Neural cell (in vitro differentiated cells): Measurements from ENCODE around the gene IMMP2L. TPM values are rescaled to one million over a fixed set of nuclear protein-coding genes. Genes with fewer than 3 reads are reported as not detected.

Experiments
- H2AFZ ChIP-seq: fragments of 200-600, 300-800 bp; sonication (generic), shearing (Covaris generic); 2 replicates; pipeline ENCODE4 v1.6.0; 2014; ENCODE audit warnings: low read depth, mild to moderate bottlenecking, antibody characterized with exemption, low read length, moderate library complexity
- H3F3A ChIP-seq: fragments of 200-600 bp; shearing (Covaris generic); 2 replicates; pipeline ENCODE4 v1.6.1; 2016; ENCODE audit warnings: mild to moderate bottlenecking, moderate library complexity, mixed read lengths, antibody characterized with exemption, low read length; ENCODE audit not compliant: insufficient read depth, poor library complexity, severe bottlenecking
- H3K27ac ChIP-seq: fragments of 200-600, 300-800 bp; sonication (generic), shearing (Covaris generic); 2 replicates; pipeline ENCODE4 v1.5.1; 2014; ENCODE audit warnings: mild to moderate bottlenecking, low read length, moderate library complexity
- H3K27me3 ChIP-seq: fragments of 300-800, 200-600 bp; sonication (generic), shearing (Covaris generic); 2 replicates; pipeline ENCODE4 v1.6.0; 2014; ENCODE audit warnings: mild to moderate bottlenecking, low read depth, low read length, moderate library complexity; ENCODE audit not compliant: insufficient read depth
- H3K36me3 ChIP-seq: fragments of 300-800, 200-600 bp; sonication (generic), shearing (Covaris generic); 2 replicates; pipeline ENCODE4 v1.5.1; 2014; ENCODE audit warnings: mild to moderate bottlenecking, antibody characterized with exemption, low read length, moderate library complexity; ENCODE audit not compliant: insufficient read depth
- H3K4me2 ChIP-seq: fragments of 300-800, 200-600 bp; sonication (generic), shearing (Covaris generic); 2 replicates; pipeline ENCODE4 v1.6.0; 2014; ENCODE audit warnings: mild to moderate bottlenecking, low read length
- H3K4me3 ChIP-seq: fragments of 300-800, 200-600 bp; sonication (generic), shearing (Covaris generic); 2 replicates; pipeline ENCODE4 v1.5.1; 2014; ENCODE audit warnings: mild to moderate bottlenecking, low read length, moderate library complexity
- H3K79me2 ChIP-seq: fragments of 200-600 bp; shearing (Covaris generic); replicated peaks from 2 replicates; pipeline ENCODE4 v1.6.0; 2014; ENCODE audit warnings: mild to moderate bottlenecking, low read length, moderate library complexity; ENCODE audit not compliant: insufficient read depth
- H3K9ac ChIP-seq: fragments of 300-800, 200-600 bp; sonication (generic), shearing (Covaris generic); 2 replicates; pipeline ENCODE4 v1.6.1; 2016; ENCODE audit warnings: mild to moderate bottlenecking, low read length, mixed read lengths
- H3K9me2 ChIP-seq: fragments of 200-600 bp; shearing (Covaris generic); 2 replicates; pipeline ENCODE4 v1.6.1; 2016; ENCODE audit warnings: mild to moderate bottlenecking, low read length, mixed read lengths; ENCODE audit not compliant: insufficient read depth
- H3K9me3 ChIP-seq: fragments of 200-600, 300-800 bp; sonication (generic), shearing (Covaris generic); 2 replicates; pipeline ENCODE4 v1.6.1; 2016; ENCODE audit warnings: mild to moderate bottlenecking, mixed run types, low read length, moderate library complexity, mixed read lengths
- H4K20me1 ChIP-seq: fragments of 200-600 bp; shearing (Covaris generic); 2 replicates; pipeline ENCODE4 v1.6.1; 2016; ENCODE audit warnings: mild to moderate bottlenecking, mixed run types; ENCODE audit not compliant: insufficient read depth
- CTCF ChIP-seq: fragments of 450-650 bp; IDR thresholded peaks from 2 replicates; pipeline ENCODE4 v1.5.1; 2014; ENCODE audit warnings: antibody characterized with exemption, mild to moderate bottlenecking, moderate library complexity; ENCODE audit not compliant: poor library complexity, severe bottlenecking
- EP300 ChIP-seq: fragments of 450-650 bp; conservative IDR thresholded peaks from 2 replicates; pipeline ENCODE4 v1.6.1; 2014; ENCODE audit warnings: antibody characterized with exemption, mild to moderate bottlenecking, moderate library complexity; ENCODE audit not compliant: poor library complexity, severe bottlenecking
- EZH2 ChIP-seq: fragments of 200-600, 300-800 bp; shearing (Covaris generic), sonication (generic); IDR thresholded peaks from 2 replicates; pipeline ENCODE4 v1.6.1; 2014; ENCODE audit warnings: antibody characterized with exemption, low read length, borderline replicate concordance, mild to moderate bottlenecking; ENCODE audit not compliant: insufficient read depth, poor library complexity, severe bottlenecking
- MXI1 ChIP-seq: fragments of 450-650 bp; conservative IDR thresholded peaks from 2 replicates; pipeline ENCODE4 v1.6.1; 2014; ENCODE audit warnings: antibody characterized with exemption, mild to moderate bottlenecking; ENCODE audit not compliant: poor library complexity, severe bottlenecking
- POLR2AphosphoS5 ChIP-seq: IDR thresholded peaks from 2 replicates; pipeline ENCODE4 v1.6.1; 2012
- RAD21 ChIP-seq: fragments of 450-650 bp; conservative IDR thresholded peaks from 2 replicates; pipeline ENCODE4 v1.6.1; 2014; ENCODE audit warnings: antibody characterized with exemption, mild to moderate bottlenecking, moderate library complexity
- REST ChIP-seq: IDR thresholded peaks from 2 replicates; pipeline ENCODE4 v1.6.1; 2012; ENCODE audit warnings: borderline replicate concordance
- SMC3 ChIP-seq: fragments of 450-650 bp; conservative IDR thresholded peaks from 2 replicates; pipeline ENCODE4 v1.6.1; 2014; ENCODE audit warnings: antibody characterized with exemption, mild to moderate bottlenecking, moderate library complexity; ENCODE audit not compliant: poor library complexity
- TAF1 ChIP-seq: IDR thresholded peaks from 2 replicates; pipeline ENCODE4 v1.6.1; 2012; ENCODE audit warnings: low read depth
- polyA plus RNA-seq: library from polyadenylated mRNA; depleted of rRNA; stranded (reverse); fragments of >200 nt; gene quantifications from 2 replicates; pipeline ENCODE4 v1.2.3, GENCODE V29; 2014

IMMP2L gene
- polyA plus RNA-seq, 1 donor from 2014 or later = 9.7 TPM

GRCh38 chr7:110704225-110704624 is 858.1 kb downstream of the IMMP2L start:
- no peaks in the 10 kb centered on the region for H3F3A ChIP-seq
- H2AFZ ChIP-seq = no peak overlapping the region
- H3K79me2 ChIP-seq = no peaks in the 10 kb centered on the region
- no peaks in the 10 kb centered on the region for H4K20me1 ChIP-seq
- no peak overlapping the region for H3K4me3 ChIP-seq
- no peaks in the 10 kb centered on the region for H3K27me3 ChIP-seq
- H3K27ac ChIP-seq = no peak overlapping the region
- H3K9ac ChIP-seq = no peak overlapping the region
- no peaks in the 10 kb centered on the region for H3K9me2 ChIP-seq
- no peak for TF ChIP-seq POLR2AphosphoS5
- no peak overlapping the region for H3K4me2 ChIP-seq
- no peaks in the 10 kb centered on the region for H3K9me3 ChIP-seq
- H3K36me3 ChIP-seq = no peaks in the 10 kb centered on the region

GRCh38 chr7:110698576-110698975 is 863.7 kb downstream of the IMMP2L start:
- Histone ChIP-seq H3K36me3 (no peaks in the 10 kb centered on the region), H3K79me2 (no peaks in the 10 kb centered on the region), H3K4me2 (no peak overlapping the region), H4K20me1 (no peaks in the 10 kb centered on the region), H3K27me3 (no peaks in the 10 kb centered on the region), H3F3A (no peaks in the 10 kb centered on the region), H3K9me2 (no peaks in the 10 kb centered on the region), H2AFZ (no peak overlapping the region), H3K4me3 (no peak overlapping the region), H3K9me3 (no peaks in the 10 kb centered on the region), H3K9ac (no peak overlapping the region), H3K27ac (no peak overlapping the region)
- TF ChIP-seq SMC3 (no peak), EP300 (no peak), CTCF (no peak), POLR2AphosphoS5 (no peak), REST (no peak), EZH2 (no peak), MXI1 (no peak), TAF1 (no peak), RAD21 (no peak)

GRCh38 chr7:110693344-110693743 is 868.9 kb downstream of the IMMP2L start:
- TF ChIP-seq SMC3 (no peak), MXI1 (no peak), RAD21 (no peak), EZH2 (no peak), EP300 (no peak), TAF1 (no peak), POLR2AphosphoS5 (no peak), CTCF (no peak), REST (no peak)
- Histone ChIP-seq H3K9me3 (no peaks in the 10 kb centered on the region), H2AFZ (no peak overlapping the region), H3K9me2 (no peaks in the 10 kb centered on the region), H4K20me1 (no peaks in the 10 kb centered on the region), H3K79me2 (no peaks in the 10 kb centered on the region), H3K4me3 (no peak overlapping the region), H3K4me2 (no peak overlapping the region), H3K27me3 (no peaks in the 10 kb centered on the region), H3F3A (no peaks in the 10 kb centered on the region), H3K36me3 (no peaks in the 10 kb centered on the region), H3K9ac (no peak overlapping the region), H3K27ac (no peak overlapping the region)
